ENCODE results near the gene MYO3A. TPM values are rescaled to one million over a fixed set of nuclear protein-coding genes. Genes with fewer than 3 reads are reported as not detected.

The MYO3A gene
- total and polyA plus RNA-seq, 2 donors = 0.09 to 7.0 TPM

GRCh38 chr10:26242706-26243350 is 308.8 kb downstream of the MYO3A start:
- DNase-seq (ENCODE audit: extremely low spot score) = no peak
- Histone ChIP-seq H3K36me3 (ENCODE audit: insufficient read depth) (no peaks in the 10 kb centered on the region), H3K27ac (ENCODE audit: low read depth) (no peak overlapping the region), H3K4me1 (ENCODE audit: insufficient read depth) (no peaks in the 10 kb centered on the region), H3K4me3 (ENCODE audit: low read depth, low read length) (no peak overlapping the region)
- 12% methylated on average over 5 of the region's 5 CpGs for whole genome bisulfite sequencing

- Histone ChIP-seq H3K27ac (ENCODE audit: low read depth) (no peak overlapping the region), H3K4me3 (ENCODE audit: low read depth, low read length) (no peak overlapping the region), H3K36me3 (ENCODE audit: insufficient read depth) (no peaks in the 10 kb centered on the region), H3K4me1 (ENCODE audit: insufficient read depth) (no peaks in the 10 kb centered on the region)
- DNase-seq (ENCODE audit: extremely low spot score) = no peak
- 19% methylated on average over 5 of the region's 5 CpGs for WGBS
These were observed 309.3 kb downstream of the MYO3A start for GRCh38 chr10:26243351-26243720.

GRCh38 chr10:26249681-26250080 is 315.7 kb downstream of the MYO3A start:
- Histone ChIP-seq H3K4me3 (ENCODE audit: low read depth, low read length) (no peak overlapping the region), H3K36me3 (ENCODE audit: insufficient read depth) (no peaks in the 10 kb centered on the region), H3K4me1 (ENCODE audit: insufficient read depth) (no peaks in the 10 kb centered on the region), H3K27ac (ENCODE audit: low read depth) (no peak overlapping the region)
- no peak for DNase-seq (ENCODE audit: extremely low spot score)
- 81% methylated on average over 6 of the region's 6 CpGs for WGBS

GRCh38 chr10:26251925-26252324 is 317.9 kb downstream of the MYO3A start:
- WGBS = 69% methylated on average over 6 of the region's 6 CpGs
- no peaks in the 10 kb centered on the region for H3K36me3 ChIP-seq (ENCODE audit: insufficient read depth)
- no peak overlapping the region for H3K4me3 ChIP-seq (ENCODE audit: low read depth, low read length)

GRCh38 chr10:26254616-26255015 is 320.6 kb downstream of the MYO3A start:
- WGBS = 67% methylated on average over 7 of the region's 7 CpGs
- H3K27ac ChIP-seq (ENCODE audit: low read depth) = no peak overlapping the region
- H3K4me3 ChIP-seq (ENCODE audit: low read depth, low read length) = no peak overlapping the region
- H3K36me3 ChIP-seq (ENCODE audit: insufficient read depth) = no peaks in the 10 kb centered on the region
- DNase-seq (ENCODE audit: extremely low spot score) = no peak
- H3K4me1 ChIP-seq (ENCODE audit: insufficient read depth) = no peaks in the 10 kb centered on the region

More at GRCh38 chr10:26251925-26252324, 317.9 kb downstream of the MYO3A start:
- H3K27ac ChIP-seq (ENCODE audit: low read depth) = no peak overlapping the region
- H3K4me1 ChIP-seq (ENCODE audit: insufficient read depth) = no peaks in the 10 kb centered on the region
- DNase-seq (ENCODE audit: extremely low spot score) = no peak

GRCh38 chr10:26259341-26259740 is 325.3 kb downstream of the MYO3A start:
- Histone ChIP-seq H3K4me1 (ENCODE audit: insufficient read depth) (no peaks in the 10 kb centered on the region), H3K36me3 (ENCODE audit: insufficient read depth) (no peaks in the 10 kb centered on the region), H3K27ac (ENCODE audit: low read depth) (no peak overlapping the region), H3K4me3 (ENCODE audit: low read depth, low read length) (no peak overlapping the region)
- DNase-seq (ENCODE audit: extremely low spot score) = no peak
- WGBS = 46% methylated on average over 1 of the region's 1 CpG

Data from urinary bladder (tissue), 4 donors.